Lower lobe of right lung (tissue), 2 donors: Measurements from ENCODE around the gene CALHM3. TPM values are rescaled to one million over a fixed set of nuclear protein-coding genes. Genes with fewer than 3 reads are reported as not detected.
A peak's percentile ranks its signal among the peaks of the same experiment; 100 is the strongest.

ENCODE experiments used
- ATAC-seq, 2 donors: fragments of 200-7000 bp; cut with Tn5 transposase; one replicate each; pipeline ENCODE4 v1.9.1; 2020 to 2022; ENCODE audit warnings: mild to moderate bottlenecking in 2 of 2, moderate library complexity in 2 of 2
- DNase-seq: peaks from one replicate; pipeline ENCODE4 v3.0.0-alpha.2; 2020
- H3K27ac ChIP-seq: fragments of 200-600 bp; one replicate; pipeline ENCODE4 v1.8.0; 2022
- H3K27me3 ChIP-seq: fragments of 200-600 bp; one replicate; pipeline ENCODE4 v1.8.0; 2022; ENCODE audit warnings: low read depth
- H3K36me3 ChIP-seq: fragments of 200-600 bp; one replicate; pipeline ENCODE4 v1.8.0; 2022; ENCODE audit warnings: mild to moderate bottlenecking
- H3K4me1 ChIP-seq: fragments of 200-600 bp; one replicate; pipeline ENCODE4 v1.8.0; 2022
- H3K4me3 ChIP-seq: fragments of 200-600 bp; one replicate; pipeline ENCODE4 v1.8.0; 2022; ENCODE audit warnings: mild to moderate bottlenecking
- H3K9me3 ChIP-seq: fragments of 200-600 bp; one replicate; pipeline ENCODE4 v1.8.0; 2022
- intact Hi-C: fragments of 100-400 bp; cut with DNase I; formaldehyde crosslinking; loops from one replicate; pipeline ENCODE4 v1.11.0; 2022
- total RNA-seq: library from RNA; stranded (reverse); fragmentation: NEBNext Ultra II Directional; extraction: Animal tissue kit (Norgen Biotek cat#: 25700); gene quantifications from one replicate; pipeline ENCODE4 v1.2.1, GENCODE V29; 2021
- TF ChIP-seq, protein P1 (sequence below): fragments of 200-600 bp; IDR thresholded peaks from one replicate; pipeline ENCODE4 v1.8.0; 2022; ENCODE audit warnings: antibody characterized with exemption, mild to moderate bottlenecking
- donor health status: DM: no; HTN: yes; CAD: no; lungs with severe emphysema.

Gene CALHM3
- total RNA-seq, 1 donor from 2014 or later = not detected

GRCh38 chr10:103472005-103472404, 7.0 kb downstream of the CALHM3 start:
- Histone ChIP-seq H3K36me3 (no peaks in the 10 kb centered on the region), H3K27ac (peak overlapping the region; percentile 76), H3K4me1 (peaks cover 23% of the 10 kb centered on the region), H3K4me3 (no peak overlapping the region), H3K9me3 (no peaks in the 10 kb centered on the region), H3K27me3 (no peaks in the 10 kb centered on the region)
- intact Hi-C loops = no loop called here
- DNase-seq = no peak
- TF ChIP-seq, protein P1, sequence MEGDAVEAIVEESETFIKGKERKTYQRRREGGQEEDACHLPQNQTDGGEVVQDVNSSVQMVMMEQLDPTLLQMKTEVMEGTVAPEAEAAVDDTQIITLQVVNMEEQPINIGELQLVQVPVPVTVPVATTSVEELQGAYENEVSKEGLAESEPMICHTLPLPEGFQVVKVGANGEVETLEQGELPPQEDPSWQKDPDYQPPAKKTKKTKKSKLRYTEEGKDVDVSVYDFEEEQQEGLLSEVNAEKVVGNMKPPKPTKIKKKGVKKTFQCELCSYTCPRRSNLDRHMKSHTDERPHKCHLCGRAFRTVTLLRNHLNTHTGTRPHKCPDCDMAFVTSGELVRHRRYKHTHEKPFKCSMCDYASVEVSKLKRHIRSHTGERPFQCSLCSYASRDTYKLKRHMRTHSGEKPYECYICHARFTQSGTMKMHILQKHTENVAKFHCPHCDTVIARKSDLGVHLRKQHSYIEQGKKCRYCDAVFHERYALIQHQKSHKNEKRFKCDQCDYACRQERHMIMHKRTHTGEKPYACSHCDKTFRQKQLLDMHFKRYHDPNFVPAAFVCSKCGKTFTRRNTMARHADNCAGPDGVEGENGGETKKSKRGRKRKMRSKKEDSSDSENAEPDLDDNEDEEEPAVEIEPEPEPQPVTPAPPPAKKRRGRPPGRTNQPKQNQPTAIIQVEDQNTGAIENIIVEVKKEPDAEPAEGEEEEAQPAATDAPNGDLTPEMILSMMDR = no peak
- no peak for ATAC-seq

GRCh38 chr10:103470761-103471653, 8.0 kb downstream of the CALHM3 start:
- H3K36me3 ChIP-seq = no peaks in the 10 kb centered on the region
- TF ChIP-seq, protein P1 = no peak
- peak; percentile 66 for DNase-seq
- peak; percentile 85 to 92 for ATAC-seq
- H3K4me1 ChIP-seq = peaks cover 23% of the 10 kb centered on the region
- no peak overlapping the region for H3K4me3 ChIP-seq
- H3K9me3 ChIP-seq = no peaks in the 10 kb centered on the region
- H3K27ac ChIP-seq = peak overlapping the region; percentile 76
- no peaks in the 10 kb centered on the region for H3K27me3 ChIP-seq
- intact Hi-C loops = no loop called here

GRCh38 chr10:103469201-103469600, 9.8 kb downstream of the CALHM3 start:
- H3K4me1 ChIP-seq = peaks cover 23% of the 10 kb centered on the region
- intact Hi-C loops = no loop called here
- H3K4me3 ChIP-seq = no peak overlapping the region
- TF ChIP-seq, protein P1 = no peak
- ATAC-seq (no peak), DNase-seq (no peak)
- no peaks in the 10 kb centered on the region for H3K36me3 ChIP-seq
- H3K27me3 ChIP-seq = no peaks in the 10 kb centered on the region
- no peak overlapping the region for H3K27ac ChIP-seq
- no peaks in the 10 kb centered on the region for H3K9me3 ChIP-seq

DNA sequence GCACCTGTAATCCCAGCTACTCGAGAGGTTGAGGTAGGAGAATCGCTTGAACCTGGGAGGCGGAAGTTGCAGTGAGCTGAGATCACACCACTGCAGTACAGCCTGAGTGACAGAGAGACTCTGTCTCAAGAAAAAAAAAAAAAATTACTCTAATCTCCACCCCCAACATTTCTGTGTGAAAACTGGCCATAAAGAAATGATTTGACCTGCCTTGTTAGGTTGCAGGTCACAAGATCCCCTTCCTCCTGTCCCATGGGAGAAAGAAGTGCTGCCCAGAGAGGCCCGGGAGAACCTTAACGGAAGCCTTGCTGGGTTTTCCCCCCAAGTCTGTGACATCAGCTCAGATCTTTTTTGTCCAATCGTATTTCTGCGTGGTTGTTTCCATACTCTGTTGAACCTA, 11.6 kb downstream of the CALHM3 start:
- Histone ChIP-seq H3K4me3 (no peak overlapping the region), H3K9me3 (no peaks in the 10 kb centered on the region), H3K27ac (no peak overlapping the region), H3K27me3 (no peaks in the 10 kb centered on the region), H3K36me3 (no peaks in the 10 kb centered on the region), H3K4me1 (peaks cover 21% of the 10 kb centered on the region)
- DNase-seq (no peak), ATAC-seq (no peak)
- TF ChIP-seq, protein P1 = no peak
- intact Hi-C loops = no loop called here

DNA sequence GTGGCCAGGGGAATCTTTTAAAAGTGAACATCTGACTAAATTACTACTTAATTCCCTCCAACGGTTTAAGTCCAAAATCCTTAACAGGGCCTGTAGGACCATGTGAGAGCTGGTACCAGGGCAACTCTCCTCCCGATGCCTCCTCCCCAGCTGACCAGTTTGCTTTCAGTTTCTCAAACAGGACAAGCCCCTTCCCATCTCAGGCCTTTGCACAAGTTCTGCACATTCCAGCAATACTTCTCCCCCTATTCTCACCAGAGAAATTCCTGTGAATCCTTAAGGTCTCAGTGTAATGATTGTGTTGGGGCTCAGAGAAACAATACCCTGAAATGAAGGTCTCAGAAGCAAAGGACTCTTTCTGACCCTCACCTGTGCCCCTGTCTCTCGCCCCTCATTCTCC, 12.3 kb downstream of the CALHM3 start:
- intact Hi-C loops = no loop called here
- Histone ChIP-seq H3K4me1 (peaks cover 14% of the 10 kb centered on the region), H3K27me3 (no peaks in the 10 kb centered on the region), H3K36me3 (no peaks in the 10 kb centered on the region), H3K4me3 (no peak overlapping the region), H3K9me3 (no peaks in the 10 kb centered on the region), H3K27ac (no peak overlapping the region)
- TF ChIP-seq, protein P1 = no peak
- DNase-seq = no peak
- ATAC-seq = no peak
